Panc1 (cell line): Measurements from ENCODE around the gene CRNKL1. TPM values are rescaled to one million over a fixed set of nuclear protein-coding genes. Genes with fewer than 3 reads are reported as not detected.

Experiments
- ATAC-seq: fragments of 200-7000 bp; cut with Tn5 transposase; 2 replicates; pipeline ENCODE4 v1.9.1; 2020; ENCODE audit warnings: mild to moderate bottlenecking, moderate library complexity
- BruUV-seq: library from RNA; stranded (reverse); fragments of 400-500 nt; replicated peaks from 2 replicates; lab custom pipeline; 2021; lab: Mats Ljungman, UMichigan
- CTCF ChIA-PET: fragments of 300-600 bp; sonication (Branson Sonifier 250); formaldehyde crosslinking; loops from one replicate; lab custom pipeline; 2022; ENCODE audit warnings: antibody characterized with exemption; lab: Charles Lee
- POLR2A ChIA-PET: fragments of 300-600 bp; sonication (Branson Sonifier 250); formaldehyde crosslinking; loops from one replicate; lab custom pipeline; 2022; ENCODE audit warnings: antibody characterized with exemption; lab: Charles Lee
- DNase-seq: peaks from one replicate; pipeline ENCODE4 v3.0.0-alpha.2; 2010; ENCODE audit warnings: low read depth, low spot score
- H3K27ac ChIP-seq: 2 replicates; pipeline ENCODE4 v1.5.1; 2011; ENCODE audit warnings: mild to moderate bottlenecking, low read length, inconsistent platforms
- H3K27me3 ChIP-seq: fragments of 200-500 bp; sonication (Bioruptor generic); 2 replicates; pipeline ENCODE4 v1.6.0; 2014; ENCODE audit warnings: low read length, inconsistent platforms; ENCODE audit not compliant: control insufficient read depth, insufficient read depth
- H3K36me3 ChIP-seq: fragments of 200-500 bp; sonication (Bioruptor generic); 2 replicates; pipeline ENCODE4 v1.5.1; 2014; ENCODE audit warnings: inconsistent platforms, mild to moderate bottlenecking, low read length, moderate library complexity; ENCODE audit not compliant: control insufficient read depth, insufficient read depth
- H3K4me1 ChIP-seq: 2 replicates; pipeline ENCODE4 v1.5.1; 2011; ENCODE audit warnings: inconsistent platforms, mild to moderate bottlenecking, low read length, moderate library complexity; ENCODE audit not compliant: control insufficient read depth, insufficient read depth
- H3K4me3 ChIP-seq, 2 experiments: 2 replicates each; pipeline ENCODE4 v1.5.1; 2011 to 2012; ENCODE audit warnings: low read depth in 2 of 2, low read length in 2 of 2, mild to moderate bottlenecking in 2 of 2, inconsistent platforms in 1 of 2, moderate library complexity in 1 of 2
- H3K9me3 ChIP-seq: fragments of 200-500 bp; sonication (Bioruptor generic); 2 replicates; pipeline ENCODE4 v1.5.1; 2014; ENCODE audit warnings: low read depth, mild to moderate bottlenecking, inconsistent platforms, low read length, moderate library complexity; ENCODE audit not compliant: control insufficient read depth, insufficient read depth
- CTCF ChIP-seq: fragments of 450-650 bp; IDR thresholded peaks from 2 replicates; pipeline ENCODE4 v1.5.1; 2017; ENCODE audit warnings: mild to moderate bottlenecking
- POLR2AphosphoS5 ChIP-seq: IDR thresholded peaks from 2 replicates; pipeline ENCODE4 v1.6.1; 2012; ENCODE audit warnings: mild to moderate bottlenecking, low read depth, low read length, moderate library complexity
- SIN3A ChIP-seq: IDR thresholded peaks from 2 replicates; pipeline ENCODE4 v1.6.1; 2012; ENCODE audit warnings: low read depth, mild to moderate bottlenecking, low read length, moderate library complexity, borderline replicate concordance; ENCODE audit not compliant: insufficient read depth
- TCF7L2 ChIP-seq: IDR thresholded peaks from 2 replicates; pipeline ENCODE4 v1.6.1; 2011; ENCODE audit warnings: mild to moderate bottlenecking, low read depth, low read length, inconsistent platforms
- in situ Hi-C: cut with HindIII; loops from 2 replicates; pipeline ENCODE4 v1.10.0; 2016; ENCODE audit warnings: low sequenced_read_pairs, low pct_unique_long_range_greater_than_20kb
- intact Hi-C: fragments of 100-400 bp; cut with micrococcal nuclease; formaldehyde crosslinking; loops from one replicate; pipeline ENCODE4 v1.10.0; 2022; ENCODE audit not compliant: unreplicated experiment
- total RNA-seq: library from RNA; stranded (reverse); gene quantifications from one replicate; pipeline ENCODE4 v1.2.1, GENCODE V29; 2021; ENCODE audit not compliant: unreplicated experiment
- TF ChIP-seq, protein P1 (sequence below), 2 experiments: IDR thresholded peaks; 2 replicates each; pipeline ENCODE4 v1.6.1; 2011 to 2012; ENCODE audit warnings: low read depth in 2 of 2, control low read depth in 1 of 2, low read length in 1 of 2, mild to moderate bottlenecking in 1 of 2, moderate library complexity in 1 of 2; ENCODE audit not compliant: insufficient read depth in 1 of 2

CRNKL1 gene
- total RNA-seq, 1 experiment from 2014 or later, result 16.4 TPM

DNA sequence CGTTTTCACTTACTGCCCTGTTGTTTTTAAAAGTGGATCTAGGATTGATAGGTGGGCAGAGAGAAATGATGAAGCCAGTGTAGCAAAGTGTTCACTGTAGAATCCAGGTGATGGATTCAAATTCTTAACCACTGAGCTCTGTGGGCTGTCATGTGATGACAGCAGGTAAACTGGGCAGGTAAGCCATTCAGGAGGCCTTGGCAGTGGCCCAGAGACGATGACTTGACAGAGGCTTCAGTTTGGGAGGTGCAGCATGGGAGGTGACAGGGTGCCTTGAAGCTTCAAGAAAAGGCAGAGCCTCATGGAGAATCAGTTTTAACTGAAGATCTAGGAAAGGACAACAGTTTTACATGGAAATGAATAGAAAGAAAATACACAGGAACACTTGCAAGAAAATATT is 33.1 kb downstream of the CRNKL1 start:
- Histone ChIP-seq H3K4me1 (peaks cover 26% of the 10 kb centered on the region), H3K27me3 (no peaks in the 10 kb centered on the region), H3K27ac (peak overlapping the region; percentile 57), H3K4me3 (no peak overlapping the region), H3K36me3 (no peaks in the 10 kb centered on the region; the same call in 1 of the 2 replicates), H3K9me3 (no peaks in the 10 kb centered on the region)
- CTCF ChIA-PET, result no interaction called here
- DNase-seq (no peak), ATAC-seq (no peak)
- POLR2A ChIA-PET, result no interaction called here
- intact Hi-C loops (no loop called here), in situ Hi-C loops (no loop called here)
- BruUV-seq, result no TSS peak
- TF ChIP-seq, protein P1, sequence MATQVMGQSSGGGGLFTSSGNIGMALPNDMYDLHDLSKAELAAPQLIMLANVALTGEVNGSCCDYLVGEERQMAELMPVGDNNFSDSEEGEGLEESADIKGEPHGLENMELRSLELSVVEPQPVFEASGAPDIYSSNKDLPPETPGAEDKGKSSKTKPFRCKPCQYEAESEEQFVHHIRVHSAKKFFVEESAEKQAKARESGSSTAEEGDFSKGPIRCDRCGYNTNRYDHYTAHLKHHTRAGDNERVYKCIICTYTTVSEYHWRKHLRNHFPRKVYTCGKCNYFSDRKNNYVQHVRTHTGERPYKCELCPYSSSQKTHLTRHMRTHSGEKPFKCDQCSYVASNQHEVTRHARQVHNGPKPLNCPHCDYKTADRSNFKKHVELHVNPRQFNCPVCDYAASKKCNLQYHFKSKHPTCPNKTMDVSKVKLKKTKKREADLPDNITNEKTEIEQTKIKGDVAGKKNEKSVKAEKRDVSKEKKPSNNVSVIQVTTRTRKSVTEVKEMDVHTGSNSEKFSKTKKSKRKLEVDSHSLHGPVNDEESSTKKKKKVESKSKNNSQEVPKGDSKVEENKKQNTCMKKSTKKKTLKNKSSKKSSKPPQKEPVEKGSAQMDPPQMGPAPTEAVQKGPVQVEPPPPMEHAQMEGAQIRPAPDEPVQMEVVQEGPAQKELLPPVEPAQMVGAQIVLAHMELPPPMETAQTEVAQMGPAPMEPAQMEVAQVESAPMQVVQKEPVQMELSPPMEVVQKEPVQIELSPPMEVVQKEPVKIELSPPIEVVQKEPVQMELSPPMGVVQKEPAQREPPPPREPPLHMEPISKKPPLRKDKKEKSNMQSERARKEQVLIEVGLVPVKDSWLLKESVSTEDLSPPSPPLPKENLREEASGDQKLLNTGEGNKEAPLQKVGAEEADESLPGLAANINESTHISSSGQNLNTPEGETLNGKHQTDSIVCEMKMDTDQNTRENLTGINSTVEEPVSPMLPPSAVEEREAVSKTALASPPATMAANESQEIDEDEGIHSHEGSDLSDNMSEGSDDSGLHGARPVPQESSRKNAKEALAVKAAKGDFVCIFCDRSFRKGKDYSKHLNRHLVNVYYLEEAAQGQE (IDR thresholded peaks at IDR 0.05; ENCODE audit: insufficient read depth in 1 of 2, low read depth in 2 of 2, low read length in 1 of 2), result no peak
- TF ChIP-seq POLR2AphosphoS5, result no peak
- no peak for TF ChIP-seq CTCF
- no peak for TF ChIP-seq SIN3A
- TF ChIP-seq TCF7L2, result no peak

DNA sequence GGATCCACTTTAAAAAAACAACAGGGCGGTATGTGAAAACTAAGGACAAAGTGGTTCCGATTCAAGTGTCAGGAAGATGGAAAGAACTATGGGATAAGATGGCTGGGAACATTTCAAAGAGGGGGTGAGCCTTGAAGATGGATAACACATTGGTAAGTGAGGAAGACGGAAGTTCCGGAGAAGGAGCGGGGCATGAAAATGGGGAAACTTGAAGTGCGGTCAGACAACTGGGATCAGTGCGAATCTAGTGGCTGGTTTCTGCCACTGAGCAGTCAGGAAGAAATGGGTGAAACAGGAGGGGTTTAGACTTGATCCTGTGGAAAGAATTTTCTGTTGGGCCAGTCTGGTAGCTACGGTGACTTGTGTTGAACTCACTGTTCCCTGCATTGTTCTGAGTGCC is 33.9 kb downstream of the CRNKL1 start:
- Histone ChIP-seq H3K36me3 (no peaks in the 10 kb centered on the region; the same call in 1 of the 2 replicates), H3K27ac (peak overlapping the region; percentile 88), H3K4me3 (peak overlapping the region; percentile 80 to 90), H3K27me3 (no peaks in the 10 kb centered on the region), H3K4me1 (peaks cover 26% of the 10 kb centered on the region), H3K9me3 (no peaks in the 10 kb centered on the region)
- TSS peak; percentile 90 for BruUV-seq
- CTCF ChIA-PET, result no interaction called here
- DNase-seq (no peak), ATAC-seq (no peak)
- in situ Hi-C loops (no loop called here), intact Hi-C loops (no loop called here)
- TF ChIP-seq, protein P1 (IDR thresholded peaks at IDR 0.05; ENCODE audit: insufficient read depth in 1 of 2, low read depth in 2 of 2, low read length in 1 of 2), result no peak
- TF ChIP-seq CTCF (no peak), TCF7L2 (no peak), POLR2AphosphoS5 (no peak), SIN3A (no peak)
- POLR2A ChIA-PET, result no interaction called here
